Endothelial cell of umbilical vein (primary cell): ENCODE data around the gene KLK14. TPM values are rescaled to one million over a fixed set of nuclear protein-coding genes. Genes with fewer than 3 reads are reported as not detected.

Source experiments
- BruUV-seq: library from RNA; stranded (reverse); fragments of 400-500 nt; replicated peaks from 2 replicates; lab custom pipeline; 2021; lab: Mats Ljungman, UMichigan
- CTCF ChIA-PET: fragments of 300-600, 350-600 bp; sonication (Branson Sonifier 250); formaldehyde crosslinking; loops from one replicate; lab custom pipeline; 2021; ENCODE audit warnings: antibody characterized with exemption, inconsistent platforms; lab: Charles Lee
- POLR2A ChIA-PET: fragments of 300-600, 350-600 bp; sonication (Branson Sonifier 250); formaldehyde crosslinking; loops from one replicate; lab custom pipeline; 2021; ENCODE audit warnings: antibody characterized with exemption, inconsistent platforms; lab: Charles Lee
- DNase-seq: peaks from one replicate; pipeline ENCODE4 v3.0.0-alpha.2; 2011; ENCODE audit warnings: low read depth, low spot score
- FAIRE-seq: peaks from 2 replicates; lab custom pipeline; 2011; peaks lifted over from hg19 to GRCh38; lab: Jason Lieb, UNC
- H2AFZ ChIP-seq: 2 replicates; pipeline ENCODE4 v1.6.0; 2012; ENCODE audit warnings: low read depth, low read length, control low read depth, inconsistent platforms
- H3K27ac ChIP-seq: 2 replicates; pipeline ENCODE4 v1.5.1; 2011; ENCODE audit warnings: low read depth, mild to moderate bottlenecking, control low read depth, low read length, moderate library complexity; ENCODE audit not compliant: insufficient read depth
- H3K27me3 ChIP-seq, 2 experiments: 2 replicates each; pipeline versions ENCODE4 v1.6.0 to v1.6.1; 2011; ENCODE audit warnings: low read length in 2 of 2, mixed read lengths in 1 of 2; ENCODE audit not compliant: control insufficient read depth in 2 of 2, insufficient read depth in 2 of 2
- H3K36me3 ChIP-seq, 2 experiments: 2 replicates in 1 of 2; 3 replicates in 1 of 2; pipeline ENCODE4 v1.5.1; 2011; ENCODE audit warnings: low read length in 2 of 2, mild to moderate bottlenecking in 1 of 2, moderate library complexity in 1 of 2; ENCODE audit not compliant: control insufficient read depth in 2 of 2, insufficient read depth in 2 of 2; ENCODE audit errors: extremely low read depth in 1 of 2
- H3K4me1 ChIP-seq: 3 replicates; pipeline ENCODE4 v1.5.1; 2011; ENCODE audit warnings: mild to moderate bottlenecking, low read length; ENCODE audit not compliant: control insufficient read depth, insufficient read depth; ENCODE audit errors: extremely low read depth
- H3K4me2 ChIP-seq: 2 replicates; pipeline ENCODE4 v1.6.1; 2011; ENCODE audit warnings: low read length, control low read depth, mixed read lengths; ENCODE audit not compliant: insufficient read depth
- H3K4me3 ChIP-seq, 3 experiments: fragments of 200-600 bp in 1 of 3; sonication (generic), shearing (Covaris generic) in 1 of 3; replicated peaks in 1 of 3; 2 replicates each; pipeline ENCODE4 v1.5.1; 2011 to 2016; ENCODE audit warnings: control low read depth in 3 of 3, low read length in 3 of 3, mild to moderate bottlenecking in 2 of 3, inconsistent platforms in 1 of 3, low read depth in 1 of 3, moderate library complexity in 1 of 3; ENCODE audit not compliant: insufficient read depth in 1 of 3
- H3K79me2 ChIP-seq: 2 replicates; pipeline ENCODE4 v1.6.0; 2012; ENCODE audit warnings: low read length, inconsistent platforms; ENCODE audit not compliant: control insufficient read depth, insufficient read depth
- H3K9ac ChIP-seq: replicated peaks from 2 replicates; pipeline ENCODE3; 2011; ENCODE audit warnings: low read length, control low read depth; ENCODE audit not compliant: insufficient read depth; ENCODE audit errors: extremely low read depth
- H3K9me1 ChIP-seq: replicated peaks from 3 replicates; pipeline ENCODE4 v1.6.0; 2011; ENCODE audit warnings: mild to moderate bottlenecking, low read length; ENCODE audit not compliant: control insufficient read depth, insufficient read depth; ENCODE audit errors: extremely low read depth
- H3K9me3 ChIP-seq: replicated peaks from 2 replicates; pipeline ENCODE4 v1.5.1; 2012; ENCODE audit warnings: low read length, inconsistent platforms; ENCODE audit not compliant: control insufficient read depth, insufficient read depth
- H4K20me1 ChIP-seq: replicated peaks from 2 replicates; pipeline ENCODE3; 2011; ENCODE audit warnings: mild to moderate bottlenecking, low read length; ENCODE audit not compliant: control insufficient read depth, insufficient read depth; ENCODE audit errors: extremely low read depth
- EZH2 ChIP-seq: IDR thresholded peaks from 2 replicates; pipeline ENCODE4 v1.6.1; 2012; ENCODE audit warnings: borderline replicate concordance, low read depth, mild to moderate bottlenecking, moderate library complexity, low read length, inconsistent platforms; ENCODE audit not compliant: severe bottlenecking
- FOS ChIP-seq: IDR thresholded peaks from 2 replicates; pipeline ENCODE4 v1.6.1; 2011; ENCODE audit warnings: mild to moderate bottlenecking, low read length, moderate library complexity, borderline replicate concordance; ENCODE audit not compliant: insufficient read depth
- GATA2 ChIP-seq: IDR thresholded peaks from 2 replicates; pipeline ENCODE4 v1.7.0; 2011; ENCODE audit warnings: low read depth, mild to moderate bottlenecking, moderate library complexity, mixed read lengths, low read length; ENCODE audit not compliant: insufficient read length, insufficient read depth
- JUN ChIP-seq: IDR thresholded peaks from 2 replicates; pipeline ENCODE4 v1.6.1; 2011; ENCODE audit warnings: borderline replicate concordance, low read depth; ENCODE audit not compliant: insufficient read length, insufficient read depth
- MYC ChIP-seq: IDR thresholded peaks from one replicate; pipeline ENCODE4 v1.6.1; 2011; ENCODE audit warnings: mild to moderate bottlenecking, low read depth, low read length
- POLR2A ChIP-seq: IDR thresholded peaks from 2 replicates; pipeline ENCODE4 v1.6.1; 2012; ENCODE audit warnings: low read depth, mild to moderate bottlenecking, control low read depth, low read length
- POLR2AphosphoS5 ChIP-seq: IDR thresholded peaks from 2 replicates; pipeline ENCODE4 v1.6.1; 2012; ENCODE audit warnings: low read depth, mild to moderate bottlenecking, control low read depth, low read length, moderate library complexity; ENCODE audit not compliant: insufficient read depth
- dilution Hi-C: fragments of 300-500 bp; cut with MboI; formaldehyde crosslinking; loops from one replicate; pipeline ENCODE4 v1.15.0; 2019; ENCODE audit warnings: low sequenced_read_pairs; ENCODE audit not compliant: extremely low pct_ligation_motif_present
- intact Hi-C: fragments of 100-400 bp; cut with micrococcal nuclease; formaldehyde crosslinking; loops from one replicate; pipeline ENCODE4 v1.10.0; 2022
- polyA plus RNA-seq, 4 experiments: library from polyadenylated mRNA; depleted of rRNA in 3 of 4; stranded (reverse) in 3 of 4; unstranded in 1 of 4; fragments of >200 nt; gene quantifications; 2 replicates each; pipeline versions ENCODE4 v1.2.1 to v1.2.3, GENCODE V29; 2011 to 2012; ENCODE audit warnings: missing spikeins in 1 of 4
- total RNA-seq: library from RNA; stranded (reverse); gene quantifications from 2 replicates; pipeline ENCODE4 v1.2.3, GENCODE V29; 2021
- TF ChIP-seq, protein P1 (sequence below): IDR thresholded peaks from 2 replicates; pipeline ENCODE4 v1.6.1; 2011; ENCODE audit not compliant: insufficient read depth, insufficient read length
- TF ChIP-seq, protein P2 (sequence below), 2 donors: IDR thresholded peaks; 1 replicate in 1 of 2; 2 replicates in 1 of 2; pipeline ENCODE4 v1.5.1; 2011; ENCODE audit warnings: low read length in 2 of 2, mild to moderate bottlenecking in 2 of 2, moderate library complexity in 2 of 2, control low read depth in 1 of 2, inconsistent platforms in 1 of 2, low read depth in 1 of 2; ENCODE audit not compliant: insufficient read depth in 1 of 2; ENCODE audit errors: extremely low read depth in 1 of 2

Gene KLK14
- total and polyA plus RNA-seq, 2 donors (not counting 3 experiments of a cell fraction or from before 2014, with no cell fraction given): 0.12 TPM; not detected in 1

DNA sequence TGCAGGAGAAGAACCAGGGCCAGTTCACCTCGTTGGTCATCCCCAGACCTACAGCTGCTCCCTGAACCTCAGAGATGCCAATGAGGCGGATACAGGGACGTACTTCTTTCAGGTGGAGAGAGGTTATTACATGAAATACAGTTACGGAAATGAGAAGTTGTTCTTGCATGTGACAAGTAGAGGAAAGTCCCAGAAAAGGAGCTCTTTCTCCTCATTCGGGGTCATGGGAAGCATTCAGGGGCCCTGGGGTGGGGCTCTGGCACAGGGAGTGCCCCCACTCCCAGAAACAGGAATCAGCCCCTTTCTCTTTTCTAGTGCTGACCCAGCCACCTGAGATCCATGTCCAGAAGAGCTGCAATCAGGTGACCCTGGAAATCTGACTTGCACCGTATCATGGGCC is 37.5 kb upstream of the KLK14 start:
- Histone ChIP-seq H2AFZ (no peak overlapping the region), H3K36me3 (no peaks in the 10 kb centered on the region), H3K4me1 (no peaks in the 10 kb centered on the region), H4K20me1 (no peaks in the 10 kb centered on the region), H3K4me2 (no peak overlapping the region), H3K9me1 (no peaks in the 10 kb centered on the region), H3K79me2 (no peaks in the 10 kb centered on the region), H3K27ac (no peak overlapping the region), H3K9me3 (no peaks in the 10 kb centered on the region), H3K9ac (no peak overlapping the region), H3K27me3 (no peaks in the 10 kb centered on the region), H3K4me3 (no peak overlapping the region)
- POLR2A ChIA-PET: no interaction called here
- dilution Hi-C loops: no loop called here
- CTCF ChIA-PET: no interaction called here
- TF ChIP-seq FOS: no peak
- no peak for TF ChIP-seq JUN
- TF ChIP-seq, protein P1, sequence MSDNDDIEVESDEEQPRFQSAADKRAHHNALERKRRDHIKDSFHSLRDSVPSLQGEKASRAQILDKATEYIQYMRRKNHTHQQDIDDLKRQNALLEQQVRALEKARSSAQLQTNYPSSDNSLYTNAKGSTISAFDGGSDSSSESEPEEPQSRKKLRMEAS: no peak
- TF ChIP-seq, protein P2, sequence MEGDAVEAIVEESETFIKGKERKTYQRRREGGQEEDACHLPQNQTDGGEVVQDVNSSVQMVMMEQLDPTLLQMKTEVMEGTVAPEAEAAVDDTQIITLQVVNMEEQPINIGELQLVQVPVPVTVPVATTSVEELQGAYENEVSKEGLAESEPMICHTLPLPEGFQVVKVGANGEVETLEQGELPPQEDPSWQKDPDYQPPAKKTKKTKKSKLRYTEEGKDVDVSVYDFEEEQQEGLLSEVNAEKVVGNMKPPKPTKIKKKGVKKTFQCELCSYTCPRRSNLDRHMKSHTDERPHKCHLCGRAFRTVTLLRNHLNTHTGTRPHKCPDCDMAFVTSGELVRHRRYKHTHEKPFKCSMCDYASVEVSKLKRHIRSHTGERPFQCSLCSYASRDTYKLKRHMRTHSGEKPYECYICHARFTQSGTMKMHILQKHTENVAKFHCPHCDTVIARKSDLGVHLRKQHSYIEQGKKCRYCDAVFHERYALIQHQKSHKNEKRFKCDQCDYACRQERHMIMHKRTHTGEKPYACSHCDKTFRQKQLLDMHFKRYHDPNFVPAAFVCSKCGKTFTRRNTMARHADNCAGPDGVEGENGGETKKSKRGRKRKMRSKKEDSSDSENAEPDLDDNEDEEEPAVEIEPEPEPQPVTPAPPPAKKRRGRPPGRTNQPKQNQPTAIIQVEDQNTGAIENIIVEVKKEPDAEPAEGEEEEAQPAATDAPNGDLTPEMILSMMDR (IDR thresholded peaks at IDR 0.05; ENCODE audit: extremely low read depth in 1 of 2, insufficient read depth in 1 of 2, low read depth in 1 of 2, low read length in 2 of 2): no peak
- no peak for TF ChIP-seq GATA2
- no TSS peak for BruUV-seq
- FAIRE-seq: no peak
- no peak for DNase-seq
- intact Hi-C loops: no loop called here

DNA sequence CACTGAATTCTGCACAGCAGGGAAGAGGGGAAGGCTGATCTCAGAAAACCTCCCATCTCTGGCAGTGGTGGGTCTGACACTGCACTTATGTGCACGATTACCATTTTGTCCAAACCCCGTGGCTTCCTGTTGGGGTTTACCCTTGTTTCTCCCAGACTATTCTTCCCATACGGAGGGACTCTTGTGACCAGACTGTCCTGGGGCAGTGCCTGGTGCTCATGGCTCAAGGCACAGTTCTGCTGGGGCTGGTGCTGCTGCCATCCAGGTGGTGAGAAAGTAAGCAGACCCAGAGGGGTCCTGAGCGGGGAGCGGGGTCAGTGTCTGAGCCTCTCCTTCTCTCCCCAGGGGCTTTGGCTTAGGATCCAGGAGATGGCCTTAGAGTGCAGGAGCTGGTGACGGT is 36.9 kb upstream of the KLK14 start:
- Histone ChIP-seq H3K4me3 (no peak overlapping the region), H3K9me3 (no peaks in the 10 kb centered on the region), H3K79me2 (no peaks in the 10 kb centered on the region), H3K27ac (no peak overlapping the region), H2AFZ (no peak overlapping the region), H3K9ac (no peak overlapping the region), H4K20me1 (no peaks in the 10 kb centered on the region), H3K36me3 (no peaks in the 10 kb centered on the region), H3K4me1 (no peaks in the 10 kb centered on the region), H3K9me1 (no peaks in the 10 kb centered on the region), H3K27me3 (no peaks in the 10 kb centered on the region), H3K4me2 (no peak overlapping the region)
- no TSS peak for BruUV-seq
- CTCF ChIA-PET: no interaction called here
- DNase-seq: no peak
- FAIRE-seq: no peak
- intact Hi-C loops: no loop called here
- no peak for TF ChIP-seq POLR2A
- TF ChIP-seq POLR2AphosphoS5: no peak
- TF ChIP-seq, protein P2 (IDR thresholded peaks at IDR 0.05; ENCODE audit: extremely low read depth in 1 of 2, insufficient read depth in 1 of 2, low read depth in 1 of 2, low read length in 2 of 2): no peak
- TF ChIP-seq MYC: no peak
- no peak for TF ChIP-seq FOS
- no peak for TF ChIP-seq JUN
- TF ChIP-seq, protein P1: no peak
- TF ChIP-seq EZH2: no peak
- TF ChIP-seq GATA2: no peak
- POLR2A ChIA-PET: no interaction called here
- dilution Hi-C loops: no loop called here
